ENCODE data around the gene RUNX3. TPM values are rescaled to one million over a fixed set of nuclear protein-coding genes. Genes with fewer than 3 reads are reported as not detected.

Gene RUNX3
- total and polyA plus RNA-seq, 2 donors (not counting 1 experiment from before 2014, with no cell fraction given): 0.48 to 0.66 TPM

- Histone ChIP-seq H3K4me2 (ENCODE audit: extremely low read depth, insufficient read depth, low read length) (no peak overlapping the region), H3K9ac (ENCODE audit: insufficient read depth, low read length) (no peak overlapping the region), H2AFZ (ENCODE audit: low read length) (no peak overlapping the region), H3K27ac (ENCODE audit: insufficient read depth, low read length) (no peak overlapping the region), H3K79me2 (ENCODE audit: control insufficient read depth, insufficient read depth, low read length) (no peaks in the 10 kb centered on the region), H3K9me3 (ENCODE audit: control insufficient read depth, insufficient read depth, low read depth, low read length) (no peaks in the 10 kb centered on the region), H4K20me1 (ENCODE audit: control insufficient read depth, extremely low read depth, insufficient read depth, low read length) (no peaks in the 10 kb centered on the region), H3K36me3 (ENCODE audit: control insufficient read depth, insufficient read depth, low read length) (no peaks in the 10 kb centered on the region), H3K4me1 (ENCODE audit: control insufficient read depth, extremely low read depth, insufficient read depth, low read length) (no peaks in the 10 kb centered on the region), H3K27me3 (ENCODE audit: control insufficient read depth, insufficient read depth, low read length) (no peaks in the 10 kb centered on the region), H3K4me3 (replicated peaks in 1 of 4; ENCODE audit: control extremely low read depth in 1 of 4, insufficient read depth in 1 of 4, low read depth in 3 of 4, low read length in 4 of 4) (no peak overlapping the region)
- no peak for TF ChIP-seq EZH2 (IDR thresholded peaks at IDR 0.05; ENCODE audit: low read length, missing control alignments)
- no peak for TF ChIP-seq CTCF (conservative IDR thresholded peaks at IDR 0.05 in 1 of 2, IDR thresholded peaks at IDR 0.05 in 1 of 2; ENCODE audit: low read depth in 1 of 2, low read length in 2 of 2)
- peak in 1 of 2 donors; percentile 83 for DNase-seq (ENCODE audit: low read depth in 2 of 2)
Observed at GRCh38 chr1:24955161-24955560, 25.1 kb upstream of the RUNX3 start.

GRCh38 chr1:24954631-24955030 lies 24.6 kb upstream of the RUNX3 start:
- H3K27ac ChIP-seq (ENCODE audit: insufficient read depth, low read length): no peak overlapping the region
- H3K4me3 ChIP-seq (replicated peaks in 1 of 4; ENCODE audit: control extremely low read depth in 1 of 4, insufficient read depth in 1 of 4, low read depth in 3 of 4, low read length in 4 of 4): no peak overlapping the region
- no peak overlapping the region for H3K9ac ChIP-seq (ENCODE audit: insufficient read depth, low read length)
- no peaks in the 10 kb centered on the region for H3K36me3 ChIP-seq (ENCODE audit: control insufficient read depth, insufficient read depth, low read length)
- H4K20me1 ChIP-seq (ENCODE audit: control insufficient read depth, extremely low read depth, insufficient read depth, low read length): no peaks in the 10 kb centered on the region
- H3K79me2 ChIP-seq (ENCODE audit: control insufficient read depth, insufficient read depth, low read length): no peaks in the 10 kb centered on the region
- DNase-seq (ENCODE audit: low read depth in 2 of 2): no peak
- no peaks in the 10 kb centered on the region for H3K4me1 ChIP-seq (ENCODE audit: control insufficient read depth, extremely low read depth, insufficient read depth, low read length)
- H3K4me2 ChIP-seq (ENCODE audit: extremely low read depth, insufficient read depth, low read length): no peak overlapping the region
- H2AFZ ChIP-seq (ENCODE audit: low read length): no peak overlapping the region
- no peaks in the 10 kb centered on the region for H3K9me3 ChIP-seq (ENCODE audit: control insufficient read depth, insufficient read depth, low read depth, low read length)
- TF ChIP-seq EZH2 (IDR thresholded peaks at IDR 0.05; ENCODE audit: low read length, missing control alignments) (no peak), CTCF (conservative IDR thresholded peaks at IDR 0.05 in 1 of 2, IDR thresholded peaks at IDR 0.05 in 1 of 2; ENCODE audit: low read depth in 1 of 2, low read length in 2 of 2) (no peak)
- no peaks in the 10 kb centered on the region for H3K27me3 ChIP-seq (ENCODE audit: control insufficient read depth, insufficient read depth, low read length)

- Histone ChIP-seq H3K4me1 (ENCODE audit: control insufficient read depth, extremely low read depth, insufficient read depth, low read length) (no peaks in the 10 kb centered on the region), H3K27me3 (ENCODE audit: control insufficient read depth, insufficient read depth, low read length) (no peaks in the 10 kb centered on the region)
Observed at GRCh38 chr1:24954022-24954421, 23.9 kb upstream of the RUNX3 start.

More at GRCh38 chr1:24954022-24954421, 23.9 kb upstream of the RUNX3 start:
- Histone ChIP-seq H3K79me2 (ENCODE audit: control insufficient read depth, insufficient read depth, low read length) (no peaks in the 10 kb centered on the region), H3K36me3 (ENCODE audit: control insufficient read depth, insufficient read depth, low read length) (no peaks in the 10 kb centered on the region), H3K4me2 (ENCODE audit: extremely low read depth, insufficient read depth, low read length) (no peak overlapping the region), H3K9me3 (ENCODE audit: control insufficient read depth, insufficient read depth, low read depth, low read length) (no peaks in the 10 kb centered on the region), H4K20me1 (ENCODE audit: control insufficient read depth, extremely low read depth, insufficient read depth, low read length) (no peaks in the 10 kb centered on the region), H3K4me3 (replicated peaks in 1 of 4; ENCODE audit: control extremely low read depth in 1 of 4, insufficient read depth in 1 of 4, low read depth in 3 of 4, low read length in 4 of 4) (no peak overlapping the region), H3K9ac (ENCODE audit: insufficient read depth, low read length) (no peak overlapping the region), H3K27ac (ENCODE audit: insufficient read depth, low read length) (no peak overlapping the region), H2AFZ (ENCODE audit: low read length) (no peak overlapping the region)
- DNase-seq (ENCODE audit: low read depth in 2 of 2): no peak
- TF ChIP-seq EZH2 (IDR thresholded peaks at IDR 0.05; ENCODE audit: low read length, missing control alignments) (no peak), CTCF (conservative IDR thresholded peaks at IDR 0.05 in 1 of 2, IDR thresholded peaks at IDR 0.05 in 1 of 2; ENCODE audit: low read depth in 1 of 2, low read length in 2 of 2) (no peak)

Measured in fibroblast of lung (primary cell).